Measurements from ENCODE around the gene TOR1A. TPM values are rescaled to one million over a fixed set of nuclear protein-coding genes. Genes with fewer than 3 reads are reported as not detected.

The TOR1A gene
- polyA plus RNA-seq, 1 donor (not counting 4 experiments of a cell fraction or from before 2014, with no cell fraction given), result 60.6 TPM

DNA sequence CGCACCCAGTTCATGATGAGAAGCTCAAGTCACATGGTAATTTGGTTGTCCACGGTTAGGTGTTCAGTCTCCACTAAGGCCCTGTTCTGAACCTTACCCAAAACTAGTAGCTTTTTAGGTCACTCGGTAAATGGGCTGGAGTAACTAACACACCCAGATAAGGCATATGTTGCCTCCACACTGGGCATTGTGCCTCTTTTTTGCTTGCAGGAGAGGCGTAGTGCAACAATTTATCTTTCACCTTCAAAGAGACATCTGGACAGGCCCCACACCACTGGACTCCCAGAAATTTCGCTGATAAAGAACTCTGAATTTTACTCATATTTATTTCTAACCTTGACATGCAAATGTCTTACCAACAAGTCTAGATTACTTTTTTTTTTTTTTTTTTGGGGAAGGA lies 54.3 kb downstream of the TOR1A start:
- no peak overlapping the region for H3K4me3 ChIP-seq (ENCODE audit: control insufficient read depth in 2 of 3, extremely low read depth in 1 of 3, insufficient read depth in 2 of 3, low read depth in 1 of 3, low read length in 3 of 3)
- H3K9me3 ChIP-seq (ENCODE audit: control insufficient read depth, low read depth, low read length), result no peaks in the 10 kb centered on the region
- dilution Hi-C loops (cut with MboI; ENCODE audit: extremely low pct_ligation_motif_present, low sequenced_read_pairs), result no loop called here
- no peaks in the 10 kb centered on the region for H3K9me1 ChIP-seq (ENCODE audit: control insufficient read depth, extremely low read depth, insufficient read depth, low read length)
- no peak overlapping the region for H3K9ac ChIP-seq (ENCODE audit: control insufficient read depth, extremely low read depth, insufficient read depth, low read length)
- no peak overlapping the region for H3K4me2 ChIP-seq (ENCODE audit: control insufficient read depth, extremely low read depth, insufficient read depth, low read depth, low read length)
- H3K27me3 ChIP-seq (ENCODE audit: control insufficient read depth, extremely low read depth, insufficient read depth, low read length), result peaks cover 5% of the 10 kb centered on the region
- no peak for DNase-seq (ENCODE audit: low read depth, low spot score)
- H3K27ac ChIP-seq (ENCODE audit: control insufficient read depth, insufficient read depth, low read length), result no peak overlapping the region
- H3K79me2 ChIP-seq (ENCODE audit: control insufficient read depth, insufficient read depth, low read length), result no peaks in the 10 kb centered on the region
- H3K36me3 ChIP-seq (ENCODE audit: control insufficient read depth in 2 of 2, extremely low read depth in 1 of 2, insufficient read depth in 2 of 2, low read length in 2 of 2), result no peaks in the 10 kb centered on the region
- no peak for TF ChIP-seq EZH2 (IDR thresholded peaks at IDR 0.05; ENCODE audit: low read length)
- TF ChIP-seq, protein P1, sequence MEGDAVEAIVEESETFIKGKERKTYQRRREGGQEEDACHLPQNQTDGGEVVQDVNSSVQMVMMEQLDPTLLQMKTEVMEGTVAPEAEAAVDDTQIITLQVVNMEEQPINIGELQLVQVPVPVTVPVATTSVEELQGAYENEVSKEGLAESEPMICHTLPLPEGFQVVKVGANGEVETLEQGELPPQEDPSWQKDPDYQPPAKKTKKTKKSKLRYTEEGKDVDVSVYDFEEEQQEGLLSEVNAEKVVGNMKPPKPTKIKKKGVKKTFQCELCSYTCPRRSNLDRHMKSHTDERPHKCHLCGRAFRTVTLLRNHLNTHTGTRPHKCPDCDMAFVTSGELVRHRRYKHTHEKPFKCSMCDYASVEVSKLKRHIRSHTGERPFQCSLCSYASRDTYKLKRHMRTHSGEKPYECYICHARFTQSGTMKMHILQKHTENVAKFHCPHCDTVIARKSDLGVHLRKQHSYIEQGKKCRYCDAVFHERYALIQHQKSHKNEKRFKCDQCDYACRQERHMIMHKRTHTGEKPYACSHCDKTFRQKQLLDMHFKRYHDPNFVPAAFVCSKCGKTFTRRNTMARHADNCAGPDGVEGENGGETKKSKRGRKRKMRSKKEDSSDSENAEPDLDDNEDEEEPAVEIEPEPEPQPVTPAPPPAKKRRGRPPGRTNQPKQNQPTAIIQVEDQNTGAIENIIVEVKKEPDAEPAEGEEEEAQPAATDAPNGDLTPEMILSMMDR (optimal IDR thresholded peaks at IDR 0.05 in 1 of 3, IDR thresholded peaks at IDR 0.05 in 1 of 3, conservative IDR thresholded peaks at IDR 0.05 in 1 of 3; ENCODE audit: extremely low read depth in 1 of 3, insufficient read depth in 2 of 3, low read length in 3 of 3), result no peak
- peaks cover 10% of the 10 kb centered on the region for H3K4me1 ChIP-seq (ENCODE audit: control insufficient read depth, extremely low read depth, insufficient read depth, low read length)
- FAIRE-seq, result no peak
- peaks cover 2% of the 10 kb centered on the region for H4K20me1 ChIP-seq (ENCODE audit: control insufficient read depth, extremely low read depth, insufficient read depth, low read length)
- no peak overlapping the region for H2AFZ ChIP-seq (ENCODE audit: control insufficient read depth, low read length)

DNA sequence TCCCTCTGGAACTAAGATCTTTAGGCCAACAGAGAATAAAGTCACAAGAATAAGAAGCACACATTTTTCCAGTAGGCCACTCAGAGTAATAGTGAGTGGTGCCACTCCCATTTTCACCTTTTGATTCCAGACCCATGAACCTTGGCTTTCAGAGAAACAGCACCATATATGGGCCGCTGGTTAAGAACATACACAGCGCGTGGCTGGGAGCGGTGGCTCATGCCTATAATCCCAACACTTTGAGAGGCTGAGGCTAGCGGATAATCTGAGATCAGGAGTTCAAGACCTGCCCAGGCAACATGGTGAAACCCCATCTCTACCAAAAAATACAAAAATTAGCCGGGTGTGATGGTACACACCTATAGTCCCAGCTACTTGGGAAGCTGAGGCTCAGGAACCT lies 55.5 kb downstream of the TOR1A start:
- H3K36me3 ChIP-seq (ENCODE audit: control insufficient read depth in 2 of 2, extremely low read depth in 1 of 2, insufficient read depth in 2 of 2, low read length in 2 of 2), result no peaks in the 10 kb centered on the region
- no peak overlapping the region for H3K27ac ChIP-seq (ENCODE audit: control insufficient read depth, insufficient read depth, low read length)
- H3K9me1 ChIP-seq (ENCODE audit: control insufficient read depth, extremely low read depth, insufficient read depth, low read length), result no peaks in the 10 kb centered on the region
- H3K27me3 ChIP-seq (ENCODE audit: control insufficient read depth, extremely low read depth, insufficient read depth, low read length), result peaks cover 3% of the 10 kb centered on the region
- H3K4me3 ChIP-seq (ENCODE audit: control insufficient read depth in 2 of 3, extremely low read depth in 1 of 3, insufficient read depth in 2 of 3, low read depth in 1 of 3, low read length in 3 of 3), result no peak overlapping the region
- TF ChIP-seq EZH2 (IDR thresholded peaks at IDR 0.05; ENCODE audit: low read length), result no peak
- no peak for FAIRE-seq
- no peak for DNase-seq (ENCODE audit: low read depth, low spot score)
- no peak overlapping the region for H3K4me2 ChIP-seq (ENCODE audit: control insufficient read depth, extremely low read depth, insufficient read depth, low read depth, low read length)
- no peak overlapping the region for H2AFZ ChIP-seq (ENCODE audit: control insufficient read depth, low read length)
- no peaks in the 10 kb centered on the region for H3K79me2 ChIP-seq (ENCODE audit: control insufficient read depth, insufficient read depth, low read length)
- dilution Hi-C loops (cut with MboI; ENCODE audit: extremely low pct_ligation_motif_present, low sequenced_read_pairs), result no loop called here
- peaks cover 4% of the 10 kb centered on the region for H3K4me1 ChIP-seq (ENCODE audit: control insufficient read depth, extremely low read depth, insufficient read depth, low read length)
- no peaks in the 10 kb centered on the region for H3K9me3 ChIP-seq (ENCODE audit: control insufficient read depth, low read depth, low read length)
- H3K9ac ChIP-seq (ENCODE audit: control insufficient read depth, extremely low read depth, insufficient read depth, low read length), result no peak overlapping the region
- no peaks in the 10 kb centered on the region for H4K20me1 ChIP-seq (ENCODE audit: control insufficient read depth, extremely low read depth, insufficient read depth, low read length)

DNA sequence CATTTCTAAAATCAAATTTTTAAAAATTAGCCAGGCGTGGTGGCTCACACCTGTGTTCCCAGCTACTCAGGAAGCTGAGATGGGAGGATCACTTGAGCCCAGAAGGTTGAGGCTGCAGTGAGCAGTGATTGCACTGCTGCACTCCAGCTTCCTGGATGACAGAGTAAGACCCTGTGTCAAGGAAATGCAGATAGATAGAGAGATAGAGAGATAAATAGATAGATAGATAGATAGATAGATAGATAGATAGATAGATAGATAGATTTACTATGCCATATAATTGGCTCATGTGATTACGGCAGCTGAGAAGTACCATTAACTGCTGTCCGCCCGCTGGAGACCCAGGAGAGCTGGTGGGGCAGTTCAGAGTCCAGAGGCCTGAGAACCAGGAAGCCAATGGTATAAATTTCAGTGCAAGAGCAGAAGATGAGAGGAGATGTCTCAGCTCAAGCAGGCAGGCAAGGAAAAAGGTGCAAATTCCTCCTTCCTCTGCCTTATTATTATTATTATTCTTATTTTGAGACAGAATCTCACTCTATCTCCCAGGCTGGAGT lies 58.1 kb downstream of the TOR1A start:
- dilution Hi-C loops (cut with MboI; ENCODE audit: extremely low pct_ligation_motif_present, low sequenced_read_pairs), result no loop called here
- Histone ChIP-seq H3K9me1 (ENCODE audit: control insufficient read depth, extremely low read depth, insufficient read depth, low read length) (no peaks in the 10 kb centered on the region), H3K4me3 (ENCODE audit: control insufficient read depth in 2 of 3, extremely low read depth in 1 of 3, insufficient read depth in 2 of 3, low read depth in 1 of 3, low read length in 3 of 3) (no peak overlapping the region), H4K20me1 (ENCODE audit: control insufficient read depth, extremely low read depth, insufficient read depth, low read length) (no peaks in the 10 kb centered on the region), H2AFZ (ENCODE audit: control insufficient read depth, low read length) (no peak overlapping the region), H3K4me1 (ENCODE audit: control insufficient read depth, extremely low read depth, insufficient read depth, low read length) (peaks cover 14% of the 10 kb centered on the region), H3K4me2 (ENCODE audit: control insufficient read depth, extremely low read depth, insufficient read depth, low read depth, low read length) (no peak overlapping the region), H3K9ac (ENCODE audit: control insufficient read depth, extremely low read depth, insufficient read depth, low read length) (no peak overlapping the region), H3K36me3 (ENCODE audit: control insufficient read depth in 2 of 2, extremely low read depth in 1 of 2, insufficient read depth in 2 of 2, low read length in 2 of 2) (no peaks in the 10 kb centered on the region), H3K27me3 (ENCODE audit: control insufficient read depth, extremely low read depth, insufficient read depth, low read length) (peaks cover under 1% of the 10 kb centered on the region), H3K79me2 (ENCODE audit: control insufficient read depth, insufficient read depth, low read length) (no peaks in the 10 kb centered on the region), H3K27ac (ENCODE audit: control insufficient read depth, insufficient read depth, low read length) (no peak overlapping the region), H3K9me3 (ENCODE audit: control insufficient read depth, low read depth, low read length) (no peaks in the 10 kb centered on the region)
- TF ChIP-seq EZH2 (IDR thresholded peaks at IDR 0.05; ENCODE audit: low read length), result no peak
- TF ChIP-seq, protein P1 (optimal IDR thresholded peaks at IDR 0.05 in 1 of 3, IDR thresholded peaks at IDR 0.05 in 1 of 3, conservative IDR thresholded peaks at IDR 0.05 in 1 of 3; ENCODE audit: extremely low read depth in 1 of 3, insufficient read depth in 2 of 3, low read length in 3 of 3), result no peak
- DNase-seq (ENCODE audit: low read depth, low spot score), result no peak
- FAIRE-seq, result no peak

All from keratinocyte (primary cell).